Caki2 (cell line): Measurements from ENCODE around the gene POFUT2. TPM values are rescaled to one million over a fixed set of nuclear protein-coding genes. Genes with fewer than 3 reads are reported as not detected.

Experiments used
- DNase-seq: peaks from one replicate; pipeline ENCODE4 v3.0.0-alpha.2; 2015; ENCODE audit warnings: low read depth
- in situ Hi-C: cut with HindIII; loops from 2 replicates; pipeline ENCODE4 v1.10.0; 2016; ENCODE audit warnings: low sequenced_read_pairs, low pct_unique_long_range_greater_than_20kb, mixed read lengths
- total RNA-seq: library from RNA; depleted of rRNA; stranded (reverse); fragments of >200 nt; shearing (Covaris generic); gene quantifications from 2 replicates; pipeline ENCODE4 v1.2.3, GENCODE V29; 2014; ENCODE audit warnings: low replicate concordance

The POFUT2 gene
- total RNA-seq, 1 experiment from 2014 or later = 35.2 TPM

- no peak for DNase-seq
- in situ Hi-C loops = no loop called here
Observed at GRCh38 chr21:45249626-45250025, 38.1 kb downstream of the POFUT2 start.

- in situ Hi-C loops = no loop called here
- no peak for DNase-seq
Observed at GRCh38 chr21:45248893-45249381, 38.8 kb downstream of the POFUT2 start.

GRCh38 chr21:45248301-45248892 is 39.3 kb downstream of the POFUT2 start:
- DNase-seq = no peak
- in situ Hi-C loops = no loop called here

- no peak for DNase-seq
- in situ Hi-C loops = no loop called here
Observed at GRCh38 chr21:45246386-45247320, 41.0 kb downstream of the POFUT2 start.

GRCh38 chr21:45244799-45245340 is 42.8 kb downstream of the POFUT2 start:
- in situ Hi-C loops = no loop called here
- DNase-seq = no peak

- in situ Hi-C loops = no loop called here
- DNase-seq = no peak
Observed at GRCh38 chr21:45243603-45244002, 44.1 kb downstream of the POFUT2 start.

- no peak for DNase-seq
- in situ Hi-C loops = no loop called here
Observed at GRCh38 chr21:45241357-45241756, 46.3 kb downstream of the POFUT2 start.

GRCh38 chr21:45237401-45237800 is 50.3 kb downstream of the POFUT2 start:
- no peak for DNase-seq
- in situ Hi-C loops = no loop called here

- in situ Hi-C loops = no loop called here
- DNase-seq = no peak
Observed at GRCh38 chr21:45236481-45236880, 51.2 kb downstream of the POFUT2 start.

GRCh38 chr21:45235488-45235887 is 52.2 kb downstream of the POFUT2 start:
- in situ Hi-C loops = no loop called here

GRCh38 chr21:45234965-45235364 is 52.7 kb downstream of the POFUT2 start:
- DNase-seq = no peak
- in situ Hi-C loops = no loop called here

More at GRCh38 chr21:45235488-45235887, 52.2 kb downstream of the POFUT2 start:
- no peak for DNase-seq

GRCh38 chr21:45234127-45234526 is 53.6 kb downstream of the POFUT2 start:
- in situ Hi-C loops = no loop called here
- no peak for DNase-seq

- DNase-seq = no peak
- in situ Hi-C loops = no loop called here
Observed at GRCh38 chr21:45231705-45232104, 56.0 kb downstream of the POFUT2 start.

GRCh38 chr21:45228656-45229240 is 58.9 kb downstream of the POFUT2 start:
- in situ Hi-C loops = no loop called here

GRCh38 chr21:45228171-45228641 is 59.5 kb downstream of the POFUT2 start:
- DNase-seq = peak; percentile 77
- in situ Hi-C loops = no loop called here

More at GRCh38 chr21:45228656-45229240, 58.9 kb downstream of the POFUT2 start:
- DNase-seq = no peak

GRCh38 chr21:45227735-45228134 is 60.0 kb downstream of the POFUT2 start:
- in situ Hi-C loops = no loop called here

GRCh38 chr21:45226540-45227326 is 61.0 kb downstream of the POFUT2 start:
- peak; percentile 12 for DNase-seq
- in situ Hi-C loops = no loop called here

More at GRCh38 chr21:45227735-45228134, 60.0 kb downstream of the POFUT2 start:
- DNase-seq = no peak
